HG03135 (cell line): ENCODE measurements around the gene CYTH2.
A peak's percentile ranks its signal among the peaks of the same experiment; 100 is the strongest.

Experiments used
- ATAC-seq: cut with Tn5 transposase; IDR thresholded peaks from one replicate; pipeline ENCODE4 v1.9.1; 2021; ENCODE audit warnings: mild to moderate bottlenecking, moderate library complexity; ENCODE audit not compliant: unreplicated experiment

CYTH2 gene

GRCh38 chr19:48452289-48453190, 16.6 kb upstream of the CYTH2 start:
- no peak for ATAC-seq

GRCh38 chr19:48454150-48454730, 14.9 kb upstream of the CYTH2 start:
- no peak for ATAC-seq

GRCh38 chr19:48455171-48455907, 13.8 kb upstream of the CYTH2 start, which contains the start of gene KCNJ14:
TSS of gene KCNJ14 (plus strand) at chr19:48455574. CDS start at chr19:48461725, 6,151 bp downstream.
- ATAC-seq, result no peak

- ATAC-seq, result no peak
These were observed 13.1 kb upstream of the CYTH2 start for GRCh38 chr19:48455908-48456562.

GRCh38 chr19:48456864-48457263, 12.3 kb upstream of the CYTH2 start:
- no peak for ATAC-seq

- no peak for ATAC-seq
These were observed 11.2 kb upstream of the CYTH2 start for GRCh38 chr19:48458016-48458415.

GRCh38 chr19:48461651-48461981, 7.6 kb upstream of the CYTH2 start:
- no peak for ATAC-seq

- ATAC-seq, result no peak
These were observed 7.0 kb upstream of the CYTH2 start for GRCh38 chr19:48461982-48462655.

GRCh38 chr19:48465215-48465614, 4.0 kb upstream of the CYTH2 start:
- ATAC-seq, result no peak

GRCh38 chr19:48466561-48467325, 2.4 kb upstream of the CYTH2 start:
- no peak for ATAC-seq

- ATAC-seq, result peak; percentile 91
These were observed 339 bp upstream of the CYTH2 start for GRCh38 chr19:48468772-48469288.

GRCh38 chr19:48469934-48470680, 938 bp downstream of the CYTH2 start:
- ATAC-seq, result no peak

GRCh38 chr19:48470856-48471255, 1.7 kb downstream of the CYTH2 start:
- no peak for ATAC-seq

- no peak for ATAC-seq
These were observed 2.7 kb downstream of the CYTH2 start for GRCh38 chr19:48471836-48472235.

- no peak for ATAC-seq
These were observed 4.2 kb downstream of the CYTH2 start for GRCh38 chr19:48473161-48473966.

- ATAC-seq, result no peak
These were observed 5.0 kb downstream of the CYTH2 start for GRCh38 chr19:48474084-48474592.

- no peak for ATAC-seq
These were observed 6.3 kb downstream of the CYTH2 start for GRCh38 chr19:48475369-48476068.
